ENCODE measurements around the gene DGKQ. TPM values are rescaled to one million over a fixed set of nuclear protein-coding genes. Genes with fewer than 3 reads are reported as not detected.

DGKQ gene
- total and polyA plus RNA-seq, 11 donors, result 2.6 to 7.3 (median 4.1) TPM

- intact Hi-C loops (cut with DNase I), result loop anchor here in 4 of 10 donors (5.0 to 10.0 kb wide), 4 partner anchors 53 to 243 kb away; partner anchors contain the start of genes GAK (in 1 of the 4) and TMEM175 (in 1 of the 4)
- peaks cover 0 to 34% (median 18%) of the 10 kb centered on the region in 12 donors for H3K4me1 ChIP-seq
- H3K9me3 ChIP-seq, result no peaks in the 10 kb centered on the region
- H3K4me3 ChIP-seq, result peak overlapping the region in 9 of 12 donors; percentile 9 to 75 (median 31)
- ATAC-seq (peak; percentile 66 to 79 (median 75)), DNase-seq (peak; percentile 66 to 88 (median 82))
- TF ChIP-seq, protein P1, sequence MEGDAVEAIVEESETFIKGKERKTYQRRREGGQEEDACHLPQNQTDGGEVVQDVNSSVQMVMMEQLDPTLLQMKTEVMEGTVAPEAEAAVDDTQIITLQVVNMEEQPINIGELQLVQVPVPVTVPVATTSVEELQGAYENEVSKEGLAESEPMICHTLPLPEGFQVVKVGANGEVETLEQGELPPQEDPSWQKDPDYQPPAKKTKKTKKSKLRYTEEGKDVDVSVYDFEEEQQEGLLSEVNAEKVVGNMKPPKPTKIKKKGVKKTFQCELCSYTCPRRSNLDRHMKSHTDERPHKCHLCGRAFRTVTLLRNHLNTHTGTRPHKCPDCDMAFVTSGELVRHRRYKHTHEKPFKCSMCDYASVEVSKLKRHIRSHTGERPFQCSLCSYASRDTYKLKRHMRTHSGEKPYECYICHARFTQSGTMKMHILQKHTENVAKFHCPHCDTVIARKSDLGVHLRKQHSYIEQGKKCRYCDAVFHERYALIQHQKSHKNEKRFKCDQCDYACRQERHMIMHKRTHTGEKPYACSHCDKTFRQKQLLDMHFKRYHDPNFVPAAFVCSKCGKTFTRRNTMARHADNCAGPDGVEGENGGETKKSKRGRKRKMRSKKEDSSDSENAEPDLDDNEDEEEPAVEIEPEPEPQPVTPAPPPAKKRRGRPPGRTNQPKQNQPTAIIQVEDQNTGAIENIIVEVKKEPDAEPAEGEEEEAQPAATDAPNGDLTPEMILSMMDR (IDR thresholded peaks at IDR 0.05), result no peak
- no peak for TF ChIP-seq POLR2A (IDR thresholded peaks at IDR 0.05)
- no peaks in the 10 kb centered on the region for H3K27me3 ChIP-seq
- WGBS, 4 donors, result 50 to 65% (median 57%) methylated on average over 16 to 23 of the region's 23 CpGs
- peaks cover 0 to 11% (median 0%) of the 10 kb centered on the region in 9 donors for H3K36me3 ChIP-seq
- H3K27ac ChIP-seq, result no peak overlapping the region
Observed at GRCh38 chr4:985123-985830, 11.9 kb upstream of the DGKQ start.

DNA sequence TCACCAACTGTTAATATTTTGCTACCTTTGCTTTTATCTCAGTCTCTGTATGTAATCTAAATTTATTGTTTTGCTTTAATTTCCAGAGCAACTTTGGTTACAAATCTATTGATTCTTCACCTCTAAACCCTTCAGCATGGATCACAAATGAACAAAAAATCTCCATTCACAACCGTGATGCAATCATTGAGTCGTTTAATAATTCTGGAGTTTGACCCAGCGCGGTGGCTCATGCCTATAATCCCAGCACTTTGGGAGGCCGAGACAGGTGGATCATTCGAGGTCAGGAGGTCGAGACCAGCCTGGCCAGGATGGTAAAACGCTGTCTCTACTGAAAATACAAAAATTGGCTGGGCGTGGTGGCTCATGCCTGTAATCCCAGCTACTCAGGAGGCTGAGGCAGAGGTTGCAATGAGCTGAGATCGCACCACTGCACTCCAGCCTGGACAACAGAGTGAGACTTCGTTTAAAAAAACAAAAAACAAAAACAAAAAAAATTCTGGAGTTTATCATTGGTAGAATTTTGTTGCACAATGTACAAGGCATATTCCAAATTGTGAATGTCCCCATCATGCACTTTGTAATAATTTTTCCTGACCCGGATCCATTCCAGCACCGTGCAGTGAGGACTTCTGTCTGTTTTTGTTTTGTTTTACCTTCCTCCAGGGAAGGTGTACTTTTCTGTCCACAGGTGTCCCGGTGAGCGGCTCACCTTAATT, 11.1 kb upstream of the DGKQ start:
- no peak overlapping the region for H3K27ac ChIP-seq
- ATAC-seq (no peak), DNase-seq (no peak)
- H3K36me3 ChIP-seq, result peaks cover 0 to 3% (median 0%) of the 10 kb centered on the region in 9 donors
- H3K4me1 ChIP-seq, result peaks cover 0 to 34% (median 18%) of the 10 kb centered on the region in 12 donors
- no peaks in the 10 kb centered on the region for H3K9me3 ChIP-seq
- peak overlapping the region in 9 of 12 donors; percentile 9 to 75 (median 31) for H3K4me3 ChIP-seq
- H3K27me3 ChIP-seq, result no peaks in the 10 kb centered on the region
- TF ChIP-seq, protein P1 (IDR thresholded peaks at IDR 0.05), result no peak
- no peak for TF ChIP-seq POLR2A (IDR thresholded peaks at IDR 0.05)
- WGBS, 4 donors, result 86 to 89% (median 88%) methylated on average over 15 of the region's 15 CpGs
- intact Hi-C loops (cut with DNase I), result loop anchor here in 4 of 10 donors (5.0 to 10.0 kb wide), 4 partner anchors 52 to 242 kb away; partner anchors contain the start of genes GAK (in 1 of the 4) and TMEM175 (in 1 of the 4)

- intact Hi-C loops (cut with DNase I), result loop anchor here in 3 of 10 donors (10.0 kb wide), 2 partner anchors 198 to 238 kb away; no protein-coding TSS in a partner anchor
- H3K27ac ChIP-seq, result no peak overlapping the region
- H3K4me3 ChIP-seq, result no peak overlapping the region
- DNase-seq (no peak), ATAC-seq (no peak)
- H3K27me3 ChIP-seq, result no peaks in the 10 kb centered on the region
- H3K36me3 ChIP-seq, result no peaks in the 10 kb centered on the region
- no peaks in the 10 kb centered on the region for H3K9me3 ChIP-seq
- peaks cover 0 to 42% (median 16%) of the 10 kb centered on the region in 12 donors for H3K4me1 ChIP-seq
- no peak for TF ChIP-seq POLR2A (IDR thresholded peaks at IDR 0.05)
- TF ChIP-seq, protein P1 (IDR thresholded peaks at IDR 0.05), result no peak
- WGBS, 4 donors, result 97 to 98% (median 97%) methylated on average over 15 of the region's 15 CpGs
Observed at GRCh38 chr4:982814-983213, 9.4 kb upstream of the DGKQ start.

- TF ChIP-seq, protein P1 (IDR thresholded peaks at IDR 0.05), result no peak
- TF ChIP-seq POLR2A (IDR thresholded peaks at IDR 0.05), result no peak
- H3K4me3 ChIP-seq, result no peak overlapping the region
- no peaks in the 10 kb centered on the region for H3K27me3 ChIP-seq
- peaks cover 0 to 37% (median 12%) of the 10 kb centered on the region in 12 donors for H3K4me1 ChIP-seq
- WGBS, 4 donors, result 88 to 94% (median 92%) methylated on average over 17 of the region's 17 CpGs
- intact Hi-C loops (cut with DNase I), result loop anchor here in 3 of 10 donors (10.0 kb wide), 2 partner anchors 197 to 237 kb away; no protein-coding TSS in a partner anchor
- no peaks in the 10 kb centered on the region for H3K9me3 ChIP-seq
- DNase-seq, result no peak
- H3K27ac ChIP-seq, result no peak overlapping the region
- ATAC-seq, result no peak
- no peaks in the 10 kb centered on the region for H3K36me3 ChIP-seq
Observed at GRCh38 chr4:982291-982690, 8.9 kb upstream of the DGKQ start.
